Natural killer cell (primary cell): ENCODE data around the gene ZFP62. TPM values are rescaled to one million over a fixed set of nuclear protein-coding genes. Genes with fewer than 3 reads are reported as not detected.
A peak's percentile ranks its signal among the peaks of the same experiment; 100 is the strongest.

Source experiments
- ATAC-seq, 3 donors: fragments of 150-1000 bp in 2 of 3; fragments of 200-7000 bp in 1 of 3; cut with Tn5 transposase; 1 replicate in 1 of 3; 2 replicates in 2 of 3; pipeline ENCODE4 v1.10.0; 2021; ENCODE audit warnings: mild to moderate bottlenecking in 2 of 3, moderate library complexity in 2 of 3
- DNase-seq, 2 donors: peaks; one replicate each; pipeline versions ENCODE4 v3.0.0 to v3.0.0-alpha.2; 2013 to 2021; ENCODE audit warnings: mixed read lengths in 1 of 2
- H3K27ac ChIP-seq: one replicate; pipeline ENCODE4 v1.5.1; 2013; ENCODE audit warnings: mild to moderate bottlenecking, low read length
- H3K27me3 ChIP-seq: one replicate; pipeline ENCODE4 v1.6.1; 2013; ENCODE audit warnings: low read length; ENCODE audit not compliant: control insufficient read depth, insufficient read depth
- H3K36me3 ChIP-seq: one replicate; pipeline ENCODE4 v1.6.1; 2013; ENCODE audit warnings: low read length; ENCODE audit not compliant: control insufficient read depth, insufficient read depth
- H3K4me1 ChIP-seq: one replicate; pipeline ENCODE4 v1.6.1; 2013; ENCODE audit warnings: low read length; ENCODE audit not compliant: control insufficient read depth, insufficient read depth
- H3K4me3 ChIP-seq: one replicate; pipeline ENCODE4 v1.5.1; 2013; ENCODE audit warnings: low read length
- H3K9me3 ChIP-seq: one replicate; pipeline ENCODE4 v1.6.1; 2013; ENCODE audit warnings: low read length; ENCODE audit not compliant: control insufficient read depth, insufficient read depth
- H3K27ac Mint-ChIP-seq, 2 donors: one replicate each; pipeline ENCODE4 v1.8.0; 2022; ENCODE audit warnings: mild to moderate bottlenecking in 2 of 2, mixed read lengths in 2 of 2, moderate library complexity in 1 of 2
- H3K27me3 Mint-ChIP-seq, 2 donors: one replicate each; pipeline ENCODE4 v1.8.0; 2022; ENCODE audit warnings: low read depth in 2 of 2, mixed read lengths in 2 of 2
- H3K36me3 Mint-ChIP-seq: one replicate; pipeline ENCODE4 v1.8.0; 2022; ENCODE audit warnings: mixed read lengths
- H3K4me1 Mint-ChIP-seq, 2 donors: one replicate each; pipeline ENCODE4 v1.8.0; 2022; ENCODE audit warnings: mixed read lengths in 2 of 2
- H3K4me3 Mint-ChIP-seq: one replicate; pipeline ENCODE4 v1.8.0; 2022; ENCODE audit warnings: mild to moderate bottlenecking, moderate library complexity, mixed read lengths
- H3K9me3 Mint-ChIP-seq, 2 donors: one replicate each; pipeline ENCODE4 v1.8.0; 2022; ENCODE audit warnings: mixed read lengths in 2 of 2
- WGBS: methylation state at CpG from one replicate; pipeline ENCODE4 v1.1.7; 2013; ENCODE audit warnings: missing lambda C conversion rate; ENCODE audit not compliant: insufficient coverage; 5-methylcytosine and 5-hydroxymethylcytosine counted together
- intact Hi-C: fragments of 100-400 bp; cut with micrococcal nuclease; formaldehyde crosslinking; loops from one replicate; pipeline ENCODE4 v1.14.2; 2022
- total RNA-seq, 4 donors: library from RNA; stranded (reverse); fragments of 120-200 nt in 1 of 4; gene quantifications; one replicate each; pipeline versions ENCODE4 v1.2.3 to v1.2.4, GENCODE V29; 2013 to 2022
- TF ChIP-seq, protein P1 (sequence below): fragments of 200-600 bp; IDR thresholded peaks from one replicate; pipeline ENCODE4 v1.8.0; 2022; ENCODE audit warnings: antibody characterized with exemption

Gene ZFP62
- total RNA-seq, 3 donors from 2014 or later (not counting 1 experiment from before 2014, with no cell fraction given), result 16.6 to 21.0 (median 20.3) TPM

DNA sequence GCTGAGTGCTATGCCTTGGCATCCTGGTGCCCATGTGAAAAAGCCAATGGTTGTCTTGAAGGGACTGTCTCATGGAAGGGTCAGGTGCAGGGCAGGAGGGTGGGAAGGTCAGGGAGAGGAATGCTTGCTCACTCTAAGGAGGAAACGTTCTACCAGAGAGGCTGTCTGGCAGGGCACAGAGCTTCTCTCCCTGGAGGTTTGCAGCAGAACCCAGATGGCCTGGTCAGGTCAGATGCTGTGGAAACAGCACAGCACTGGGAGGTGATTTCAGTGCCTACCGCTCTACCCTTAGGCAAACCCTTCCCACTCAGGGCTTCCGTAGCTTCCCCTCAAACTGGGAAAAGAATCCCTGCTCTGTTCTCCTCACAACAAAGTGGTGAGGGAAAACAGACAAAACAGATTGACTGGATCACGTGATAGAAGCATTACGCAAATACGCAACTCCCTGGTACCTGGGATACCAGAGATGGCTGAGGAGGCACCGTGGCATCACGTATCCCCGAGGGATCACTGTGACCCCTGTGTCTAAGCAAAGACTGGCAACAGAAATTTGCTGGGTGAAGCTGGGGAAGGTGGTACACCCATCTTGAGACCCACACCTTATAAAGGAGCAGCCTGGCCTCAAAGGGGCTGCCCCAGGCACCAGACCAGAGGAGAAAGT lies 54.6 kb downstream of the ZFP62 start:
- no peak overlapping the region for H3K4me3 ChIP-seq
- peak in 1 of 2 donors; percentile 31 for DNase-seq
- Mint-ChIP-seq H3K4me1 (peaks cover 70 to 72% of the 10 kb centered on the region in 2 donors), H3K4me3 (peak overlapping the region; percentile 55), H3K27ac (peak overlapping the region; percentile 83 to 96), H3K36me3 (no peaks in the 10 kb centered on the region), H3K27me3 (no peaks in the 10 kb centered on the region), H3K9me3 (no peaks in the 10 kb centered on the region)
- no peaks in the 10 kb centered on the region for H3K36me3 ChIP-seq
- WGBS, result 65% methylated on average over 9 of the region's 9 CpGs
- TF ChIP-seq, protein P1, sequence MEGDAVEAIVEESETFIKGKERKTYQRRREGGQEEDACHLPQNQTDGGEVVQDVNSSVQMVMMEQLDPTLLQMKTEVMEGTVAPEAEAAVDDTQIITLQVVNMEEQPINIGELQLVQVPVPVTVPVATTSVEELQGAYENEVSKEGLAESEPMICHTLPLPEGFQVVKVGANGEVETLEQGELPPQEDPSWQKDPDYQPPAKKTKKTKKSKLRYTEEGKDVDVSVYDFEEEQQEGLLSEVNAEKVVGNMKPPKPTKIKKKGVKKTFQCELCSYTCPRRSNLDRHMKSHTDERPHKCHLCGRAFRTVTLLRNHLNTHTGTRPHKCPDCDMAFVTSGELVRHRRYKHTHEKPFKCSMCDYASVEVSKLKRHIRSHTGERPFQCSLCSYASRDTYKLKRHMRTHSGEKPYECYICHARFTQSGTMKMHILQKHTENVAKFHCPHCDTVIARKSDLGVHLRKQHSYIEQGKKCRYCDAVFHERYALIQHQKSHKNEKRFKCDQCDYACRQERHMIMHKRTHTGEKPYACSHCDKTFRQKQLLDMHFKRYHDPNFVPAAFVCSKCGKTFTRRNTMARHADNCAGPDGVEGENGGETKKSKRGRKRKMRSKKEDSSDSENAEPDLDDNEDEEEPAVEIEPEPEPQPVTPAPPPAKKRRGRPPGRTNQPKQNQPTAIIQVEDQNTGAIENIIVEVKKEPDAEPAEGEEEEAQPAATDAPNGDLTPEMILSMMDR, result no peak
- H3K27me3 ChIP-seq, result no peaks in the 10 kb centered on the region
- H3K27ac ChIP-seq, result peak overlapping the region; percentile 26
- H3K9me3 ChIP-seq, result no peaks in the 10 kb centered on the region
- ATAC-seq, result no peak
- peaks cover 70% of the 10 kb centered on the region for H3K4me1 ChIP-seq
- intact Hi-C loops, result loop anchor here (10.0 kb wide), 2 partner anchors 378 to 418 kb away; partner anchors contain the start of gene TRIM41

DNA sequence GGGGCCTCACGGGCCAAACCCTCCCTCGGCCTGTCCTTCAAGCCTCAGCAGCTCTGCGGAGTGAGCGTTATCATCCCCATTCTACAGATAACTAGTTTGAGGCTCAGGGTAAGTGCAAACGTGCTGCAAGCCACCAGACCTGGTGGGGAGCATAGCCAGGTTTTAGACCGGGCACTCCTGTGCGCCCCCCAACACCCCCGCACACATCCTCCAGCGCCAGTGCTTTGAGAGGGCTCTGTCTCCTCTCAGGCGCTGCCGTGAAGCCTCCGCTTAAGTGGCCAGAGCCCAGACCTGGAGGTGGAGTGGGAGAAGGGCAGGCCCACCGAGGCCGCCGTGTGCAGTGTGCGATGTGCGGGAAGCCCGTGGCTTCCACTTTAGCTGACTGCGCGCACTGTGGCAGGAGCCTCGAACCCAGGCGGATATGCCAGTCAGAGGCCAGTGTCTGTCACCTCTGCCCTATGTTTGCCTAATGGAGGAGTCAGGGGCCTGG lies 56.9 kb downstream of the ZFP62 start:
- no peaks in the 10 kb centered on the region for H3K9me3 Mint-ChIP-seq
- TF ChIP-seq, protein P1, result no peak
- H3K27ac Mint-ChIP-seq, result peak overlapping the region; percentile 83 to 96
- DNase-seq, result peak; percentile 33 to 55
- Histone ChIP-seq H3K36me3 (peaks cover 5% of the 10 kb centered on the region), H3K4me1 (peaks cover 81% of the 10 kb centered on the region), H3K27ac (peak overlapping the region; percentile 78), H3K27me3 (no peaks in the 10 kb centered on the region), H3K4me3 (peak overlapping the region; percentile 88), H3K9me3 (no peaks in the 10 kb centered on the region)
- peaks cover 82% of the 10 kb centered on the region in 2 donors for H3K4me1 Mint-ChIP-seq
- intact Hi-C loops, result loop anchor here (5.0 to 10.0 kb wide), 3 partner anchors 381 to 458 kb away; partner anchors contain the start of genes TRIM41 and TRIM52
- H3K36me3 Mint-ChIP-seq, result no peaks in the 10 kb centered on the region
- peak; percentile 9 to 34 (median 10) for ATAC-seq
- peak overlapping the region; percentile 93 for H3K4me3 Mint-ChIP-seq
- WGBS, result 4% methylated on average over 22 of the region's 22 CpGs
- H3K27me3 Mint-ChIP-seq, result no peaks in the 10 kb centered on the region

DNA sequence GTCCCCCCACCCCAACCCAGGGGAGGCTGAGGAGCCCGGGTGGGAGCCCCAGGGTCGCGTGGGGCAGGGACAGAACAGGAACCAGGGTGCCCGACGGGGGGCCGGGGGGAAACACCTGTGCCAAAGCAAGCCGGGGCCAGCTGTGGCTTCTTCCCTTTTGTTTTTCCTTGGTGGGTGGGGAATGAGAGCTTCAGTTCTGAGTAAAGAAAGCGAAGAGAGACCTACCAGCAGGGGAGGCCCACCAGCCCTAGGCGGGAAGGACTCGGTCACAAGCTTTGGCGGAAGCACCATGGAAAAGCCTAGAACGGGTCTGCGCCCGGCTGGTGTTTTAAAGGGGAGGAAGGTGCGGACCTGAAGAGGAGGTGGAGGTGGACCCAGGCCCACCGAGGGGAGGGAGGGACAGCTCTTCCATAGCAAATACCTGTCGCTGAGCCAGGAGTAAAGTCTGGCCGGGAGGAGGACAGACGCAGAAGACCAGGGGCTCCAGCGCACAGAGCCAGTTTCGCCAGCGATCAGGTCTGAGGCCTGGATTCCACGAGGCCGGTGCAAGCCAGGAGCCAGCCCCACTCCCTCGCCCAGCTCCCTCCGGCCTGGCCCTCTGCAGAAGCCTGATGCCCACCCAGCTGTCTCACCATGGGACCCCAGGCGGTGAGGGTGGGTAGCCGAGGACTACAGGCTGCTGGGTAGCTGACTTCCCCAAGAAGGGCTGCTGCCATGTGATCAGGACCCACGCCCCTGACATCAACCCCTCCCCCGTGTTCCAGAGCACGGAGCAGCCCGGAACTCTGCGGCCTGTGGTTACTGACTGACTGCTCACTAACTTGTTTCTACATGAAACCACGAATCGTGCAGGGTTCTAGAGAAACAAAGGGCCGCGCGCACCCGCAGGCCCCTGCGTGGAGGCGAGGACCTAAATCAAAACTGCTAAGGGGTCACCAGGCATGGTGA lies 57.6 kb downstream of the ZFP62 start:
- intact Hi-C loops, result loop anchor here (2.0 to 10.0 kb wide), 4 partner anchors 57 to 459 kb away; partner anchors contain the start of genes TRIM41, TRIM52 and ZFP62
- peak; percentile 74 to 89 for DNase-seq
- H3K27me3 Mint-ChIP-seq, result no peaks in the 10 kb centered on the region
- H3K4me1 ChIP-seq, result peaks cover 80% of the 10 kb centered on the region
- TF ChIP-seq, protein P1, result no peak
- H3K9me3 Mint-ChIP-seq, result no peaks in the 10 kb centered on the region
- peaks cover 5% of the 10 kb centered on the region for H3K36me3 ChIP-seq
- H3K27me3 ChIP-seq, result no peaks in the 10 kb centered on the region
- H3K4me1 Mint-ChIP-seq, result peaks cover 82% of the 10 kb centered on the region in 2 donors
- H3K27ac Mint-ChIP-seq, result peak overlapping the region; percentile 83 to 96
- peak; percentile 55 to 79 (median 70) for ATAC-seq
- under 1% methylated on average over 41 of the region's 41 CpGs for WGBS
- peak overlapping the region; percentile 93 for H3K4me3 Mint-ChIP-seq
- peak overlapping the region; percentile 78 for H3K27ac ChIP-seq
- H3K9me3 ChIP-seq, result no peaks in the 10 kb centered on the region
- peak overlapping the region; percentile 88 for H3K4me3 ChIP-seq
- H3K36me3 Mint-ChIP-seq, result no peaks in the 10 kb centered on the region
